Activated CD4-positive, alpha-beta T cell treated with anti-CD3 and anti-CD28 coated beads for 1 hour (primary cell): ENCODE results near the gene SYNGR1.
"Not testable (repeated sequence)": the region's sequence is repeated elsewhere in the genome, so short reads cannot be mapped to it uniquely, and the experiment has no call there.

ENCODE experiments used
- DNase-seq: peaks from one replicate; pipeline ENCODE4 v3.0.0-alpha.2; 2020

The SYNGR1 gene

GRCh38 chr22:39351689-39352214 is 2.0 kb downstream of the SYNGR1 start:
- no peak for DNase-seq

GRCh38 chr22:39352306-39352891 is 2.6 kb downstream of the SYNGR1 start:
- DNase-seq = no peak

GRCh38 chr22:39353346-39353745 is 3.6 kb downstream of the SYNGR1 start:
- DNase-seq = no peak

GRCh38 chr22:39355080-39355479 is 5.3 kb downstream of the SYNGR1 start:
- no peak for DNase-seq

- DNase-seq = not testable (repeated sequence)
Observed at GRCh38 chr22:39355805-39356204, 6.0 kb downstream of the SYNGR1 start.

- no peak for DNase-seq
Observed at GRCh38 chr22:39356464-39356863, 6.7 kb downstream of the SYNGR1 start.

GRCh38 chr22:39357110-39358108 is 7.6 kb downstream of the SYNGR1 start:
- not testable (repeated sequence) for DNase-seq

- DNase-seq = not testable (repeated sequence)
Observed at GRCh38 chr22:39358197-39358596, 8.4 kb downstream of the SYNGR1 start.

- no peak for DNase-seq
Observed at GRCh38 chr22:39359659-39360195, 9.9 kb downstream of the SYNGR1 start.

GRCh38 chr22:39360242-39360641 is 10.5 kb downstream of the SYNGR1 start:
- DNase-seq = no peak

GRCh38 chr22:39360674-39361413 is 11.1 kb downstream of the SYNGR1 start:
- DNase-seq = no peak

- DNase-seq = no peak
Observed at GRCh38 chr22:39361496-39361895, 11.7 kb downstream of the SYNGR1 start.

- no peak for DNase-seq
Observed at GRCh38 chr22:39362271-39362670, 12.5 kb downstream of the SYNGR1 start.

GRCh38 chr22:39362932-39363331 is 13.1 kb downstream of the SYNGR1 start:
- no peak for DNase-seq

GRCh38 chr22:39363751-39364515 is 14.1 kb downstream of the SYNGR1 start:
- DNase-seq = no peak

GRCh38 chr22:39364714-39365491 is 15.1 kb downstream of the SYNGR1 start:
- no peak for DNase-seq

- no peak for DNase-seq
Observed at GRCh38 chr22:39365492-39365780, 15.6 kb downstream of the SYNGR1 start.

GRCh38 chr22:39367035-39367434 is 17.2 kb downstream of the SYNGR1 start:
- DNase-seq = no peak

- no peak for DNase-seq
Observed at GRCh38 chr22:39368461-39368911, 18.7 kb downstream of the SYNGR1 start.

GRCh38 chr22:39369186-39369585 is 19.4 kb downstream of the SYNGR1 start:
- no peak for DNase-seq

- no peak for DNase-seq
Observed at GRCh38 chr22:39369586-39369985, 19.8 kb downstream of the SYNGR1 start.
